ENCODE measurements around the gene PTGR1.

PTGR1 gene

DNA sequence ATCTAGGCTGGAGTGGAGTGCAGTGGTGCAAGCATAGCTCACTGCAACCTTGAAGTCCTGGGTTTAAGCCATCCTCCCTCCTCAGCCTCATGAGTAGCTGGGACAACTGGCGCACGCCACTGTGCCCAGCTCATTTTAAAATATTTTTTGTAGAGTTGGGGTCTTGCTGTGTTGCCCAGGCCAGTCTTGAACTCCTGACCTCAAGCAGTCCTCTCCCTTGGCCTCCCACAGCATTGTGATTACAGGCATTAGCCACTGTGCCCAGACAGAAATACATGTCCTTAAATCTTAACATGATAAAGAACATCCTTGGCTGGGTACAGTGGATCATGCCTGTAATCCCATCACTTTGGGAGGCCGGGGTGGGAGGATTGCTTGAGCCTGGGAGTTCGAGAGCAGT, 67.7 kb downstream of the PTGR1 start:
- DNase-seq = no peak

DNA sequence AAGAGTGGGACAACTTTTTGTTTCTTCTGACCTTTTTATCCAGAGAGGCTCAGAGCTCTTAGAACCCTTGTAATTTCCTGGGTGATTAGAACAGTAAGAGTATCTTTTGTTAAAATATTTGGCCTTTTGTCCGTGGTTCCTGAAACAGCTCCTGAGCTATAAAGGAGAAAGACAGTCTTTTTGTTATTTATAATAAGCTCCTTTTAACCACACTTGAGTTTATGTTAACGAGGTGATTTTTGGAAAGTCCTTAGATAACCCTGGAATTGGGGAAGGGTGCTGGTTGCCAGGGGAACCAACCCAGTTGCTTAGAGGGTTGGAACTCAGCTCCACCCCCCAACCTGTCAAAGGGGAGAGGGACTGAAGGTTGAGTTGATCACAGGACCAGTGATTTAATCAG, 69.7 kb downstream of the PTGR1 start:
- no peak for DNase-seq

DNA sequence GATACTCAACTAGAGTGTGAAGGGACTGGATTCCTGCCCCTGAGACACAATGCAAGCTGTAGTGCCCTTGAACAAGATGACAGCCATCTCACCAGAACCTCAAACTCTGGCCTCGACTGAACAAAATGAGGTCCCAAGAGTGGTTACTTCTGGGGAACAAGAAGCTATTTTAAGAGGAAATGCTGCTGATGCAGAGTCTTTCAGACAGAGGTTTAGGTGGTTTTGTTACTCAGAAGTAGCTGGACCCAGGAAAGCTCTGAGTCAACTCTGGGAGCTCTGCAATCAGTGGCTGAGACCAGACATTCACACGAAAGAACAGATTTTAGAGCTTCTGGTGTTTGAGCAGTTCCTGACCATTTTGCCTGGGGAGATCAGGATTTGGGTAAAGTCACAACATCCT, 72.1 kb downstream of the PTGR1 start:
- DNase-seq = no peak

DNA sequence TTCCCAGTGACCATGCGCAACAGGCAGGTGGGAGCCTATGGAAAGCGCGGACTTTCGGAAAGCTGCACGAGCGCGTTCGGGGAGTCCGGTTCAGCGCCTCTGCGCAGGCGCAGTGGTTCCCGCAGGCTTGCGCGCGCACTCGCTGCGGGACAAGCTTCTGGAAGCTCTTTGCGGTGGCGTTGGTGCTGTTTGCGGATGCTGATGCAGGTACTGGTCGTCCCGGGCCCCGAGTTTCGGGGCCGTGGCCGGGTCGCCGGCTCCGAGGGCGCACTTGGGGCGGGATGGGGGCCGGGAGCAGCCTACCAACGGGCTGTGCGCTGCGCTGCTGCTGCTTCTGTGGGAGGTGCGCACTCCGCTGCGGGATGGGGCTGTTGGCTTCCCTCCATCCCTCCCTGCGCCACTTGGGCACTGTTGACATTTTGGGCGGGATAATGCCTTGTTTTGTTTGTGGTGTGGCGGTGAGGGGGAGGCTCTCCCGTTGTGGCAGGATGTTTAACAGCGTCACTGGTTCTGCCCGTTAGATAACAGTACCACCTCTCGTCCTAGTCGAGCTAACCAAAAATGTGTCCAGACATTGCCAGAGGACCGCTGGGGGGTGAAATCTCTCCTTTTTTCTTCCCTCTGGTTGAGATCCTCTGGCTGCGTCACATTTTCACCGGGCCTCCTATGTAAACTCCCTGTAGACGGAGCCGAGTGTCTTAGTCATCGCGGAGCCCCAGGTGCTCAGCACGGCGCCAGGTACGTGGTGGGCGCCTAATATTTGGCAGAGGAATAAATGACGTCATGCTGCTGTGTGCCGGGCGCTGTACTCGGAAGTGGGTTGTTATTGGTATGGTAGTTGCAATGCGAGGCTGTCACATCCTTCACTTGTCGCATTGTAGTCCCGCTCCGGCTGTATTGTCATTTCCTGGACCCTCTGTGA, 74.1 kb downstream of the PTGR1 start, which contains the start of gene ZNF483:
Gene ZNF483 (plus strand): TSS at position 124 of the 922 bp plus-strand sequence. CDS start 2,217 bp downstream, outside the sequence.
- DNase-seq = peak; percentile 93

DNA sequence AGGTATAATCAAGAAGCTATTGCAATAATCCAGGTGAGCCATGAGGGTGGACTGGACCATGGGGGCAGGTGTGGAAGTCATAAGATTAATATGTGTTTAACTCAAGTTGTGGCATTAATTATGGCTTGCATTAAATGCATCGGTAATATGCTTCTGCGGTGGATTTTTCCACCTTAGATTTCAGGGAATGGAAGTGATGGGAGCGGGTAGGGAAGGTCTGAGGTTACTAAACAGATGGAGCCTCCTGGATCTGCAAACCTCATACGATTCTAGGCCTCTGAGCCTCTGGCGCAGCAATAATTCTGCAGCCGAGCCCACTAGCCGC, 74.8 kb downstream of the PTGR1 start:
- no peak for DNase-seq

DNA sequence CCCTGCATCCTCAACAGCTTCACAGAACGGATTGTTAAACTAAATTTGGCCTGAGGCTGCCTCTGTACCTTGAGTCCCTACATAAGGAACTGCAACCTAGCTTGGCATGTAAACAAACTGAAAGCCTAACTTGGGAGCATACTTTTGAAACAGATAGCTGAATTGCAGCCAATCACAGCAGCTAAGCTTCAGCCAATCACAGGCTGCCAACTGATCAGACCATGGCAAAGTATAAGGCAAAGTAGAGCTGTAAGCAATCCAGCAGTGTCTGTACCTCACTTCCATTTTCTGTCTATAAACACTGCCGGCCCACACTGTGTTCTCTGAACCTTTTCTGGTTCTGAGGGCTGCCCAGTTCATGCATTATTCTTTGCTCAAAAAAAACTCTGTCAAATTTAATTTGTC, 83.4 kb downstream of the PTGR1 start:
- peak; percentile 13 for DNase-seq

DNA sequence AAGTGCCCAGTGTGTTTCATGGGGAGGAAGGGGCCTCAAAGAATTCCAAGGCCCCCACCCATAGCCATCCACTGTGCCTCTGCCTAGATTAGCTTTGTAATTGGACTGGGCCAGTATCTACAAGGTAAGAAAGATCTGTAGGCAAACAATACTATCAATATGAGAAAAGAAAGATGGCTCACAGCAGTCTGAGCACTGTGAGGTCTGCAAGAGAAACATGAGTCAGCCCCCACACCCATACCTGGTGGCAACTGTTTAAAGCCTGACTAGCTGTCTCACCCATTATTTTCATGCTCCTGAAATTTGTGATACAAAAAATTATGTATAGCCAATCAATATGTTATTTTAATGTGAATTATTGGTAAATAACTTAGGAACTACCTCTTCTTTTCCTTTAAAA, 84.5 kb downstream of the PTGR1 start:
- DNase-seq = no peak
